C4-2B (cell line): ENCODE measurements around the gene RBBP5.

Source experiments
- H3K27ac ChIP-seq: fragments of 450-650 bp; 2 replicates; pipeline ENCODE4 v1.5.1; 2017
- CTCF ChIP-seq: fragments of 450-650 bp; conservative IDR thresholded peaks from 2 replicates; pipeline ENCODE4 v1.5.1; 2017; ENCODE audit warnings: mild to moderate bottlenecking
- ZFX ChIP-seq: fragments of 450-650 bp; IDR thresholded peaks from 2 replicates; pipeline ENCODE4 v1.6.1; 2017

The RBBP5 gene

GRCh38 chr1:205046870-205047269 lies 74.9 kb downstream of the RBBP5 start:
- TF ChIP-seq ZFX (no peak), CTCF (no peak)
- H3K27ac ChIP-seq, result no peak overlapping the region

- no peak for TF ChIP-seq CTCF
- TF ChIP-seq ZFX, result no peak
- H3K27ac ChIP-seq, result no peak overlapping the region
Observed at GRCh38 chr1:205045146-205045545, 76.6 kb downstream of the RBBP5 start.

- TF ChIP-seq CTCF, result no peak
- no peak for TF ChIP-seq ZFX
- H3K27ac ChIP-seq, result no peak overlapping the region
Observed at GRCh38 chr1:205044741-205045140, 77.0 kb downstream of the RBBP5 start.

GRCh38 chr1:205043866-205044265 lies 77.9 kb downstream of the RBBP5 start:
- H3K27ac ChIP-seq, result no peak overlapping the region
- TF ChIP-seq ZFX (no peak), CTCF (no peak)

- TF ChIP-seq ZFX, result no peak
- H3K27ac ChIP-seq, result no peak within 1 kb of the TSS
Observed at GRCh38 chr1:205042911-205043806, 78.6 kb downstream of the RBBP5 start, which contains the start of gene CNTN2. TSS of gene CNTN2 (plus strand) at chr1:205043212. CDS start at chr1:205053186, 9,974 bp downstream.

- no peak for TF ChIP-seq CTCF
- TF ChIP-seq ZFX, result no peak
- no peak overlapping the region for H3K27ac ChIP-seq
Observed at GRCh38 chr1:205041998-205042910, 79.5 kb downstream of the RBBP5 start.

- TF ChIP-seq ZFX (no peak), CTCF (no peak)
- no peak overlapping the region for H3K27ac ChIP-seq
Observed at GRCh38 chr1:205041001-205041715, 80.6 kb downstream of the RBBP5 start.
